T-cell (primary cell): ENCODE data around the gene VAV2. TPM values are rescaled to one million over a fixed set of nuclear protein-coding genes. Genes with fewer than 3 reads are reported as not detected.

Experiments used
- ATAC-seq, 4 experiments: fragments of 200-7000 bp in 3 of 4; fragments of 150-1000 bp in 1 of 4; cut with Tn5 transposase; replicated peaks in 1 of 4; 1 replicate in 3 of 4; 2 replicates in 1 of 4; pipeline ENCODE4 v1.10.0; 2021; ENCODE audit warnings: moderate library complexity in 3 of 4, mild to moderate bottlenecking in 2 of 4, moderate number of reproducible peaks in 1 of 4
- CTCF ChIA-PET, 2 donors: fragments of 300-600 bp; sonication (Branson Sonifier 250); formaldehyde crosslinking; loops; one replicate each; lab custom pipeline; 2022; ENCODE audit warnings: antibody characterized with exemption in 2 of 2; lab: Charles Lee
- POLR2A ChIA-PET, 2 donors: fragments of 300-600 bp; sonication (Branson Sonifier 250); formaldehyde crosslinking; loops; one replicate each; lab custom pipeline; 2022; ENCODE audit warnings: antibody characterized with exemption in 2 of 2; lab: Charles Lee
- DNase-seq, 35 experiments: peaks; one replicate each; pipeline versions ENCODE4 v3.0.0 to v3.0.0-alpha.2; 2013 to 2023
- H3K27ac ChIP-seq: one replicate; pipeline ENCODE4 v1.5.1; 2013; ENCODE audit warnings: low read length
- H3K27me3 ChIP-seq, 2 experiments: replicated peaks in 1 of 2; 1 replicate in 1 of 2; 2 replicates in 1 of 2; pipeline versions ENCODE4 v1.6.1 to v1.7.0; 2013; ENCODE audit warnings: low read length in 1 of 2, mixed read lengths in 1 of 2; ENCODE audit not compliant: control insufficient read depth in 2 of 2, insufficient read depth in 2 of 2; ENCODE audit errors: extremely low read depth in 1 of 2
- H3K36me3 ChIP-seq, 2 donors: 1 replicate in 1 of 2; 2 replicates in 1 of 2; pipeline versions ENCODE4 v1.6.1 to v1.7.0; 2013; ENCODE audit warnings: low read length in 1 of 2; ENCODE audit not compliant: control insufficient read depth in 2 of 2, insufficient read depth in 1 of 2; ENCODE audit errors: extremely low read depth in 1 of 2
- H3K4me1 ChIP-seq, 2 experiments: 1 replicate in 1 of 2; 2 replicates in 1 of 2; pipeline versions ENCODE4 v1.6.1 to v1.7.0; 2013; ENCODE audit warnings: low read length in 2 of 2, mixed read lengths in 1 of 2; ENCODE audit not compliant: insufficient read depth in 2 of 2, control insufficient read depth in 1 of 2; ENCODE audit errors: extremely low read depth in 1 of 2
- H3K4me3 ChIP-seq, 2 donors: 1 replicate in 1 of 2; 2 replicates in 1 of 2; pipeline versions ENCODE4 v1.5.1 to v1.7.0; 2013; ENCODE audit warnings: mild to moderate bottlenecking in 2 of 2, low read length in 1 of 2, moderate library complexity in 1 of 2; ENCODE audit not compliant: control insufficient read depth in 1 of 2; ENCODE audit errors: extremely low read depth in 1 of 2
- H3K9me3 ChIP-seq: 2 replicates; pipeline ENCODE4 v1.7.0; 2013
- H3K27ac Mint-ChIP-seq, 2 donors: one replicate each; pipeline ENCODE4 v1.8.0; 2020 to 2021; ENCODE audit warnings: mild to moderate bottlenecking in 2 of 2, mixed read lengths in 2 of 2
- H3K27me3 Mint-ChIP-seq, 2 donors: one replicate each; pipeline ENCODE4 v1.8.0; 2021 to 2022; ENCODE audit warnings: mixed read lengths in 2 of 2
- H3K36me3 Mint-ChIP-seq: one replicate; pipeline ENCODE4 v1.8.0; 2021; ENCODE audit warnings: mixed read lengths
- H3K4me1 Mint-ChIP-seq, 3 donors: one replicate each; pipeline ENCODE4 v1.8.0; 2020 to 2022; ENCODE audit warnings: mixed read lengths in 3 of 3, mild to moderate bottlenecking in 1 of 3
- H3K4me3 Mint-ChIP-seq, 3 donors: one replicate each; pipeline ENCODE4 v1.8.0; 2020 to 2022; ENCODE audit warnings: mild to moderate bottlenecking in 3 of 3, mixed read lengths in 3 of 3, moderate library complexity in 3 of 3
- H3K9me3 Mint-ChIP-seq, 3 donors: one replicate each; pipeline ENCODE4 v1.8.0; 2020 to 2022; ENCODE audit warnings: mixed read lengths in 3 of 3
- WGBS: methylation state at CpG from one replicate; pipeline ENCODE4 v1.1.5; 2013; ENCODE audit warnings: missing lambda C conversion rate; ENCODE audit not compliant: insufficient coverage; 5-methylcytosine and 5-hydroxymethylcytosine counted together
- total RNA-seq, 35 experiments: library from RNA in 6 of 35; stranded (reverse) in 6 of 35; fragments of 120-200 nt in 1 of 35; gene quantifications; one replicate each; pipeline versions ENCODE4 v1.2.1 to v1.2.4 and lab custom pipeline; 2013 to 2026

The VAV2 gene
- total RNA-seq, 5 donors from 2014 or later (not counting 1 experiment from before 2014, with no cell fraction given) = 1.2 to 7.5 (median 4.9) TPM

DNA sequence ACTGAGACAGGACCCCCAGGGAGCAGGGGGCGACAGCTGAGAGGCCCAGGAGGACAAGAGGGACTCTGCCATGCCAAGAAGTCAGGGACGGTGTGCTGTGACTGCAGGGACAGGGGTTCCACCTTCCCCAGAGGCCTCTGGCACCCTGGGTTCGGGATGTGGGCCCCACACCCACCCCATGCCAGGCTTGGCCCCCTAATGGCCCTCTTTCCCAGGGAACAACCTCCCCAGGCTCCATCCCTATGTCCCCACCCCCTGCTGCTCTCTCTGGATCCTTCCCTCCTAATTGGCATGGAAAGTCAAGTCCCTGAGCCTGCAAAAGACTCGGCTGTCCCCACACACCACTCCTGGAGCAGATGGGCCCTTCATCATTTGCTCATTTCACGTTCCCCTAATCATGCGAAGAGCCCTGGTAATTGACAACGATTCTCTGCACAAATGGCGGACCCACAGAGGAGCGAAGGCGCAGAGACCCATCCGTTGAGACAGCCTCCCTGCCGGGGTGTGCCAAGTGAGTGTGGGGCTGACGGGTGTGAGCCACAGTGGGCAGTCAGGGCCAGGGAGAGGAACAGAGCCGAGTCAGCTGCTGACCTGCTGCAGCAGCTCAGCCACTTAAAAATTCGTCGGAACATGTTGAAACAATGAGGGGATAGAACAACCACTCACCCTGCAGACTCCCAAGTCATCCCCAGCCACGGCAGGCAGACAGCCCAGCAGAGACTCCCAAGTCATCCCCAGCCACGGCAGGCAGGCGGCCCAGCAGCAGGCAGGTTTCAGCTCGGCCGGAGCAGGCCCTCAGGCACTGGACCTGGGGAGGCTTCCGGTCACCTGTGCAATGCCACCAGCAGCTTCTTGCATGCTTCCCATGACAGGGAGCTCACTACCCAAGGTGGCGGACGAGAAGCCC is 109.0 kb downstream of the VAV2 start:
- no peaks in the 10 kb centered on the region for H3K4me1 ChIP-seq
- H3K9me3 ChIP-seq = no peaks in the 10 kb centered on the region
- WGBS = 88% methylated on average over 21 of the region's 24 CpGs
- H3K27ac ChIP-seq = no peak overlapping the region
- DNase-seq = no peak
- no peak overlapping the region for H3K4me3 ChIP-seq
- CTCF ChIA-PET = no interaction called here
- ATAC-seq = no peak
- no peak overlapping the region for H3K4me3 Mint-ChIP-seq
- POLR2A ChIA-PET = no interaction called here
- H3K4me1 Mint-ChIP-seq = no peaks in the 10 kb centered on the region
- no peak overlapping the region for H3K27ac Mint-ChIP-seq
- no peaks in the 10 kb centered on the region for H3K36me3 ChIP-seq
- H3K27me3 ChIP-seq = no peaks in the 10 kb centered on the region
- H3K9me3 Mint-ChIP-seq = no peaks in the 10 kb centered on the region
- H3K36me3 Mint-ChIP-seq = no peaks in the 10 kb centered on the region
- H3K27me3 Mint-ChIP-seq = no peaks in the 10 kb centered on the region

DNA sequence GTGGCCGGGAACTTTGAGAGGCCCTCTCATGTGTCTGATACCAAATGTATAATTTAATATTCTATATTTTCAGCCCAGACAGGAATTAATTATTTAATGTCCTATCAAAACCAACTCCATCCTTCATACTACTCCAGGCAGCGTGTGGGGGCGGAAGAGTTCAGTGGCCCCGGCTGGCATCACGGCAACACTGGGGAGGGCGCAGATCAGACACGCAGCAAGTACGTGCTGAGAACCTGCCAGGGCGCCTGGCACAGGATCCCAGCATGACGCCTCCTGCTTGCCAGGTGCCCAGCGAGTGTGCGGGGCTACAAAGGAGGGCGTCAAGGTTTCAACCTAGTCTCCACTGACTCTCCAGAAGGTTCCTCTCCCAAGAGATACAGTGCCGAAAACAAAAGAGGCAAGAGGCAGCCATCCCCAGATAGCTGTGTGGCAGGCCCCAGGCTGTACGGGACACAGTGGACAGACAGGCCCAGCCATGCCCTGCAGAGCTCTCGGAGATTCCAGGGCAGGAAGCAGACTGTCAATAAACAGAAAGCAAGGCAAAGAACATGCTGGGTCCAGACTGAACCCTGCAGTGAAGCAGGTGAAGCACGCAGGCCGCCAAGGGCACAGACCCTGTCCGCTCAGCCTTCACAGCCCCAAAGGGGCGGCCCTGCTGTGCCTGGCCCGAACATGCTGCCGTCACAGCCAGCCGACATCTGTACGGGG is 110.3 kb downstream of the VAV2 start:
- Mint-ChIP-seq H3K27me3 (no peaks in the 10 kb centered on the region), H3K36me3 (no peaks in the 10 kb centered on the region), H3K27ac (no peak overlapping the region), H3K9me3 (no peaks in the 10 kb centered on the region), H3K4me1 (no peaks in the 10 kb centered on the region), H3K4me3 (no peak overlapping the region)
- H3K4me1 ChIP-seq = no peaks in the 10 kb centered on the region
- 94% methylated on average over 23 of the region's 24 CpGs for WGBS
- no peak overlapping the region for H3K4me3 ChIP-seq
- no peaks in the 10 kb centered on the region for H3K9me3 ChIP-seq
- no peaks in the 10 kb centered on the region for H3K27me3 ChIP-seq
- H3K27ac ChIP-seq = no peak overlapping the region
- DNase-seq (no peak), ATAC-seq (no peak)
- no peaks in the 10 kb centered on the region for H3K36me3 ChIP-seq
- CTCF ChIA-PET = no interaction called here
- POLR2A ChIA-PET = no interaction called here

DNA sequence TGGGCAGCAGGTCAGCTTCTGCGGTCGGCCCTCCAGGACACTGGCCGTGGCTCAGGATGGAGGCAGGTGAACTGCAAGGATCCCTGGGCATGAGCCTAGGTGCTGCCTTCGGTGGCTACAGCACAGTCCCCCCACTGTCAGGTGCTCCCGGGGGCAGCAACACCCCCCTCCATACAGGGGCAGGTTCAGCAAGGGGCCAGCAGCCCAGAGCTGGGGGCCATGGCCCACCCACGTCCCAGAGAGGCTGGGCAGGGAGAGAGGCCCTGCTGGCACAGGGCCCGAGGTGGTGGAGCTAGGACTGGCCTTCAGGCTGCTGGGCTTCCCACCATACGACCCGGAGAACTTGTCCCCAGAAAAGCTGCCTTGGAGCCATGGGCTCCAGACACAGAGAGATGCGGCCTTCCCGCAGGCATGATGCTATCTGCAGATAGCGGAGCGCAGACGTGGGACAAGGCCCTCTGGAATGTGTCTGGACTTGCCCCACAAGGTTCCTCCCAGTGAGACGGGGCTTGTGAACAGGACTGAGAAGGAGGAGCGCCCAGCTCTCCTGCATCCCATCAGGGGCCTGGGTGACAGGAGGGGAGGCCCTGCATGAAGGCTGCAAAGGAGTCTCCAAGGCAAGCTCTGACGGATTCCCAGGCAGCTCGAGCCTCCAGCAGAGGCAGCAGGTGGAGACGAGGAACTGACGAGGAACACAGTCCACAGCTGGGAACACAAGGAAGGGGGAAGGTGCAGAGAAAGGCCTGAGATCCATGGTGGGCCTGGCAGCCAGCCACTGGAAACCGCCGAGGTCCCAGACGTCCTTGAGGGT is 111.1 kb downstream of the VAV2 start:
- no peaks in the 10 kb centered on the region for H3K4me1 Mint-ChIP-seq
- H3K9me3 Mint-ChIP-seq = no peaks in the 10 kb centered on the region
- no peak overlapping the region for H3K4me3 ChIP-seq
- ChIA-PET CTCF (no interaction called here), POLR2A (no interaction called here)
- no peaks in the 10 kb centered on the region for H3K27me3 ChIP-seq
- H3K9me3 ChIP-seq = no peaks in the 10 kb centered on the region
- ATAC-seq (no peak), DNase-seq (no peak)
- no peak overlapping the region for H3K27ac ChIP-seq
- H3K27ac Mint-ChIP-seq = no peak overlapping the region
- H3K4me1 ChIP-seq = no peaks in the 10 kb centered on the region
- no peaks in the 10 kb centered on the region for H3K36me3 ChIP-seq
- no peaks in the 10 kb centered on the region for H3K36me3 Mint-ChIP-seq
- WGBS = 79% methylated on average over 15 of the region's 23 CpGs
- no peaks in the 10 kb centered on the region for H3K27me3 Mint-ChIP-seq
- H3K4me3 Mint-ChIP-seq = no peak overlapping the region

DNA sequence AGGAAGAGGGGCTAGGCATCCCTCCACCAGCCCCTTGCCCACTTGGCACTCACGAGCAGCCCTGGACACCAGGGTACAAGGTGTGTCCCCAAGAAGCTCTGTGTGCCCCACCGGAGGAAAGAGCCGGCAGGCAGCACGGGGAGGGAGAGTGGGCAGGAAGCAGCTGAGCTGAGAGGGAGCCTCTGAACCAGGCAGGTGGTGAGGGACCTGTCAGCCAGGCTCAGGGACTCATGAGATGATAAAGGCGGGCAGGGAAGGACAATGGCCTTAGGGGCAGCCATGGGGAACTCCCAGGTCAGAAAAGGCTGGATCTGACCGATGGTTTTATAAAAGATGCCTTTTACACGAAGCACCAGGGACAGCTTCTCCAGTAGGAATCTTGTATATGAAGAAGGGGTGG is 112.0 kb downstream of the VAV2 start:
- CTCF ChIA-PET = no interaction called here
- Mint-ChIP-seq H3K4me1 (no peaks in the 10 kb centered on the region), H3K4me3 (no peak overlapping the region), H3K36me3 (no peaks in the 10 kb centered on the region), H3K9me3 (no peaks in the 10 kb centered on the region), H3K27ac (no peak overlapping the region), H3K27me3 (no peaks in the 10 kb centered on the region)
- Histone ChIP-seq H3K4me1 (no peaks in the 10 kb centered on the region), H3K27ac (no peak overlapping the region), H3K9me3 (no peaks in the 10 kb centered on the region), H3K27me3 (no peaks in the 10 kb centered on the region), H3K4me3 (no peak overlapping the region), H3K36me3 (no peaks in the 10 kb centered on the region)
- ATAC-seq = no peak
- POLR2A ChIA-PET = no interaction called here
- no peak for DNase-seq
- 37% methylated on average over 6 of the region's 7 CpGs for WGBS

DNA sequence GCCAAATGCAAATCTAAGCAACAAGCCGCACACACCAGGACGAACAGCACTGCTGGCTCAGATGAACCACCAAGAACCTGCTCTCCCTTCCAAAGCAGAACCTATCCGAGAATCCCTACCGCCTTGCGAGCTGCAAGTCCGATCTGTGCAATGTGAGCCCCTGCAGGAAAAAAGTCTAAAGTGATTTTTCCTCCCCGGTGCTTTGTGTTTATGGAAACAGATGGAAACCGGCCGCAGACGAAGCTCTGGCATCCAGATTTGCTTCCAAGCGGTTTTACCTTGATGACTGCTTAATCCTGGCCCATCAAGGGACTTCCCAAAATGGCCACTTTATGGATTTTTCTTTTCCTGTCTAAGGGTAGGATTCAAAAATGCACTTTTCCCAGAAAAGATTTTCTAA is 112.5 kb downstream of the VAV2 start:
- H3K9me3 Mint-ChIP-seq = no peaks in the 10 kb centered on the region
- DNase-seq = no peak
- ChIA-PET CTCF (no interaction called here), POLR2A (no interaction called here)
- H3K9me3 ChIP-seq = no peaks in the 10 kb centered on the region
- 96% methylated on average over 7 of the region's 11 CpGs for WGBS
- H3K4me3 ChIP-seq = no peak overlapping the region
- no peaks in the 10 kb centered on the region for H3K4me1 ChIP-seq
- H3K27ac Mint-ChIP-seq = no peak overlapping the region
- no peaks in the 10 kb centered on the region for H3K27me3 ChIP-seq
- H3K36me3 Mint-ChIP-seq = no peaks in the 10 kb centered on the region
- H3K27ac ChIP-seq = no peak overlapping the region
- H3K36me3 ChIP-seq = no peaks in the 10 kb centered on the region
- ATAC-seq = no peak
- no peaks in the 10 kb centered on the region for H3K4me1 Mint-ChIP-seq
- no peaks in the 10 kb centered on the region for H3K27me3 Mint-ChIP-seq
- no peak overlapping the region for H3K4me3 Mint-ChIP-seq

DNA sequence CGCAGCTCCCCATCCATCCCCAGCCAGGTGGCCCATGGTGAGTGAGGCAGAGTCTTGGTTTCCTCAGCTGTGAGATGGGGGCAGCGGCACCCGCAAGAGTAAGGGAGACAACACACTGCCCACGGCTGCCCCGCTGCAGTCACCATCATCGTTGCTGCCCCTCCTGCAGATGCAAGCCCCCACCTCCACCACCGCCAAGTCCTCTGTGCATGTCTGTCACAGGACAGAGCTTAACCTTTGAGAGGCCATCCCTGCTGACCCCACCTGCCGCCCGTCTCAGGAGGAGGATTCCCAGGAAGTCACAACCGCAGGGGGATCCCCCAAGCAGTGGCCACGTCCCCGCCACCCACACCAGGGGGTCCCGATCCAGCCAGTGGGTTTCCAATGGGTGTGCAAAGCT is 113.7 kb downstream of the VAV2 start:
- Histone ChIP-seq H3K4me3 (no peak overlapping the region), H3K9me3 (no peaks in the 10 kb centered on the region), H3K4me1 (no peaks in the 10 kb centered on the region), H3K36me3 (no peaks in the 10 kb centered on the region), H3K27ac (no peak overlapping the region), H3K27me3 (peaks cover 0 to 6% of the 10 kb centered on the region in 2 experiments)
- ATAC-seq (no peak), DNase-seq (no peak)
- no peak overlapping the region for H3K4me3 Mint-ChIP-seq
- 95% methylated on average over 9 of the region's 13 CpGs for WGBS
- H3K4me1 Mint-ChIP-seq = no peaks in the 10 kb centered on the region
- no peak overlapping the region for H3K27ac Mint-ChIP-seq
- ChIA-PET POLR2A (no interaction called here), CTCF (no interaction called here)
- no peaks in the 10 kb centered on the region for H3K36me3 Mint-ChIP-seq
- H3K27me3 Mint-ChIP-seq = no peaks in the 10 kb centered on the region
- H3K9me3 Mint-ChIP-seq = no peaks in the 10 kb centered on the region
